ENCODE results near the gene NAA60.

DNA sequence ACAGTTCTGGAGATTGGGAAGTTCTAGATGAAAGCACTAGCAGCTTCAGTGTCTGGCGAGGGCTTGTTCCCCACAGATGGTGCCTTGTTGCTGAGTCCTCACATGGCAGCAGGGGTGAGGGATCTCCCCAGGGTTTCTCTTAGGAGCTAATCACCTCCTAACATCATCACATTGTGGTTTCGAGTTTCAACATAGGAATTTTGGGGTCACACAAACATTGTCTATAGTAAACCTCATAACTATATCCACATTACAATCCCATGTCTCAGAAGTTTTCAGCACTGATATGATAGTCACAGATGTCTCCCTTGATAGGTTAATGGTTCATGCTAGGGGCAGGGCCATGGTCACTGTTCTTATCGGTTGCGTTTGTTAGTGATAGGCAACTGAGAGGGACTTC lies 71.1 kb downstream of the NAA60 start:
- TF ChIP-seq, protein P1, sequence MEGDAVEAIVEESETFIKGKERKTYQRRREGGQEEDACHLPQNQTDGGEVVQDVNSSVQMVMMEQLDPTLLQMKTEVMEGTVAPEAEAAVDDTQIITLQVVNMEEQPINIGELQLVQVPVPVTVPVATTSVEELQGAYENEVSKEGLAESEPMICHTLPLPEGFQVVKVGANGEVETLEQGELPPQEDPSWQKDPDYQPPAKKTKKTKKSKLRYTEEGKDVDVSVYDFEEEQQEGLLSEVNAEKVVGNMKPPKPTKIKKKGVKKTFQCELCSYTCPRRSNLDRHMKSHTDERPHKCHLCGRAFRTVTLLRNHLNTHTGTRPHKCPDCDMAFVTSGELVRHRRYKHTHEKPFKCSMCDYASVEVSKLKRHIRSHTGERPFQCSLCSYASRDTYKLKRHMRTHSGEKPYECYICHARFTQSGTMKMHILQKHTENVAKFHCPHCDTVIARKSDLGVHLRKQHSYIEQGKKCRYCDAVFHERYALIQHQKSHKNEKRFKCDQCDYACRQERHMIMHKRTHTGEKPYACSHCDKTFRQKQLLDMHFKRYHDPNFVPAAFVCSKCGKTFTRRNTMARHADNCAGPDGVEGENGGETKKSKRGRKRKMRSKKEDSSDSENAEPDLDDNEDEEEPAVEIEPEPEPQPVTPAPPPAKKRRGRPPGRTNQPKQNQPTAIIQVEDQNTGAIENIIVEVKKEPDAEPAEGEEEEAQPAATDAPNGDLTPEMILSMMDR (IDR thresholded peaks at IDR 0.05): no peak
- no peak for TF ChIP-seq ZFX (IDR thresholded peaks at IDR 0.05; ENCODE audit: borderline replicate concordance)

Data from 22Rv1 (cell line).